ENCODE results near the gene MYO1E.

- TF ChIP-seq CTCF (IDR thresholded peaks at IDR 0.05 in 8 of 11, conservative IDR thresholded peaks at IDR 0.05 in 3 of 11), result no peak
- TF ChIP-seq POLR2A (IDR thresholded peaks at IDR 0.05), result no peak
Measured at GRCh38 chr15:59168536-59168935, 204.1 kb downstream of the MYO1E start.

Measured in spleen (tissue), 7 donors.